GM19455 (cell line): Measurements from ENCODE around the gene TBCD.

Source experiments
- ATAC-seq: cut with Tn5 transposase; IDR thresholded peaks from one replicate; pipeline ENCODE4 v1.9.1; 2021; ENCODE audit not compliant: unreplicated experiment

TBCD gene

DNA sequence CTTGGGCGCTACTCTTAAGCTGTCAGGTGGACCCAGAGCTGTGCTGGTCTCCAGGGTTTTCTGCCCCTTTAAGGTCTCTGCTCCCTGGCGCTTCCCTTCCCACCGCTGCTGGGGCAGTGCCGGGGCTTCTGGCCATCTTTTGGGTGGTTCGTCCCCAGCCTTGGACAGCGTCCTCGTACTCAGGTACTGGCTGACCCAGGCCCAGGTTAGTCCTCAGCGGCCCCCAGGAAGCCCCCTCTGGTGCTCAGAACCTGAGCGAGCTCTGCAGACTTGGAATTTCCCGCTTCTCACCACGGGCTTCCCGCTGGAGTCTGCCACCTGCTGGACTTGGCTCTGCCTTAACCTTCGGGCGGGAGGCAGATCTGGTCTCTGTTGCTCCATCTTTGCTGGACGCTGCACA lies 182.0 kb downstream of the TBCD start:
- ATAC-seq: no peak

DNA sequence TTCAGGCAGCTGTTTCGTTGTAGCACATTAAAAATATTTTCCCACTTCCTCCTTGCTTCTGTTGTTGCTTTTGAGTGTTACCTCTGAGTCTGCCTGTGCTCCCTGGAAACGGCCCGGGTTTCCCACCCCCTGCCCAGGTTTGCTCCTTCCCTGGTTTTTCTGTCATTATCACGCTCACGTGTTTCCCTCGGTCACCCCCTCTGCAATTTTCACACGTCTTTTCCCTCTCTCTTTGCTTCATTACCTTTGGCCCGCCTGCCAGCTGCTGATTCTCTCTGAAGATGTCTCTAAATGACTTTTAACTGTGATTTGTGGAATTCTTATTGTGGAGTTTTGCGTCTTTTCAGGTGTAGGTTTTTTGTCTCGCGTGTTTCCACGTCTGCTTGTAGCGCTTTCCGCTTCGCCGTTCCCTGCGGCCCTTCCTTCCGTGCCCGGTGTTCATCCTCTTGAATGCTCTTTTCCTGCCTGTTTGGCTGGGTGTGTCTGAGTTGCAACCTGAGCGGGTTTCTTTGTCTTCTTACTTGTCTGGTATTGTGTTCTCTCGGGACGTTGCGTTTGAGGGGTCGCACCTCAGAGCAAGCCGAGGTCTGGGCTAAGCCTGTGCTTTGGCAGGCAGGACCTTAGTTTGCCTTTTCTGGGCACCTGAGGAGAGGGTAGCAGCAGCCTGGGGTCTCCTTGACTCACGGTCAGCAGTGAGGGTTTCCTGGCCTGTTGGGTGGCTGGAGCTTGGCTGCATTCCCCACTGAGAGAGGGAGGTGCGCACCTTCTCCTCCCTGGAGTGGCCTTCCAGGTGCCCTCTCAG lies 184.3 kb downstream of the TBCD start:
- ATAC-seq: no peak

DNA sequence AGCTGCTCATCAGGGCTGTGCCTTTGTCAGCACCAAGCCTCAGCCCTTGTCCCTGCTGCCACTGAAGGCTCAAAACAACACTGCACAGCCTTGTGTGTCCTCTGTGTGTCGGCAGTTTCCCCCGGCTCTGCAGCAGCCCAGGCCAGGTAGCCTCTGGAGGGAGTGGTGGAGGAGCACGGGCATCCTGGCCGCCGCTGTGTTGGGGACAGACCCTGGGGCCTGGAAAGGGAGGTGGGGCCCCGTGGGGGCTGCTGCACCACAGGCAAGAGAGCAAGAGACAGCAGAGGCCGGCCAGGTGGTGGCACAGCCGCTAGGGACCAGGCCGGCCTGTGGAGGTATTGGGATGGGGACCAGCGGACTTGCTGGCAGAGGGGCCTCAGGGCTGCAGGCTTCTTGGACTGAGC lies 184.9 kb downstream of the TBCD start:
- ATAC-seq: no peak

- no peak for ATAC-seq
These were observed 185.8 kb downstream of the TBCD start for GRCh38 chr17:82937411-82938371.

GRCh38 chr17:82938486-82938872 lies 186.6 kb downstream of the TBCD start:
- ATAC-seq: no peak

DNA sequence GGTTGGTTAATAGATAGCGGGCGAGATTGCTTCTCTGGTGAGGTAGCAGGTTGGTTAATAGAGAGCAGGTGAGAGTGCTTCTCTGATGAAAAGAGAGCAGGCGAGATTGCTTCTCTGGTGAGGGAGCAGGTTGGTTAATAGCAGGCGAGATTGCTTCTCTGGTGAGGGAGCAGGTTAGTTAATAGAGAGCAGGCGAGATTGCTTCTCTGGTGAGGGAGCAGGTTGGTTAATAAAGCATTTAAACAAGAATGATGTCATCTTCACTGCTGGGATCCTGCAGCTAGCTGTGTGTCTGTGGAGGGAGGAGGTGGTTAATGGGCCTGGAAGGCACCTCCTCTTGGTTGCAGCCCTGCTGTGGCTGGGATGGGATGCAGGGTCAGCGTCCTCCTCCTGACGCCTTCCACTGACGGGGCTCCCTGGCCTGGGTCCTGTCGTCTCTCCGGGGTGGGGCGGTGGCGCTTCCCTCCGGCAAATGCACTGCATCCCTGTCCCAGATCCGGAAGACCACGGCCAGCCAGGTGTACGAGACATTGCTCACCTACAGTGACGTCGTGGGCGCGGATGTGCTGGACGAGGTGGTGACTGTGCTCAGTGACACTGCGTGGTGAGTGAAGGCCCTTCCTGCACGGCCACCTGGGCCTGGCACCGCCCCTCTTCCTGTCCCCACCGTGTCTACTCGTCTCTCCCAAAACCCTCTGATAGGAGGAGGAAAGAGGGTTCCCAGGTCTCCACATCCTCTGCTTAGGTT lies 187.2 kb downstream of the TBCD start:
- no peak for ATAC-seq

DNA sequence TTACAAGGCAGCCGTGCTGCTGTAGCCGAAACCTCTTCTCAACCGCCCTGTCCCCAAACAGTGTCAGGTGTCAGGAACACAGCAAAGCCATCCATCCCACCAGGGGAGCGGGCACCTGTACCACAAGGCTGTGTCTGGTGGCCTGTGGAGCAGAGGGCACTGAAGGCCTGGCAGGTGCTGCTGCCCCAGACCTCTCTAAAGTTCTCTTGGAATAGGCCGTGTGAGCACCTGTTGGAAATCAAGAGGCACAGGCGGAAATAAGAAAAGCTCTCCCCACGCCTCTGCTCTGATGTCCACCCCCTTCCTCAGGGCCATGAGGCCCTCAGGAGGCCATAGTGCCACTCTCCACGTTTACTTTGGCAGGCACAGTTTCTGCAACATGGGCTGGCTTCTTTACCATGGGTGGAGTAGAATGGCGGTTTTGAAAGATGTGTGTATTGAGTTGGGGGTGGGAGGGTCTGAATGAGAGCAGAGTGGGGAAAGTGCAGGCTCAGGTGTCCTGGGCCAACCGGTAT lies 187.8 kb downstream of the TBCD start:
- no peak for ATAC-seq

DNA sequence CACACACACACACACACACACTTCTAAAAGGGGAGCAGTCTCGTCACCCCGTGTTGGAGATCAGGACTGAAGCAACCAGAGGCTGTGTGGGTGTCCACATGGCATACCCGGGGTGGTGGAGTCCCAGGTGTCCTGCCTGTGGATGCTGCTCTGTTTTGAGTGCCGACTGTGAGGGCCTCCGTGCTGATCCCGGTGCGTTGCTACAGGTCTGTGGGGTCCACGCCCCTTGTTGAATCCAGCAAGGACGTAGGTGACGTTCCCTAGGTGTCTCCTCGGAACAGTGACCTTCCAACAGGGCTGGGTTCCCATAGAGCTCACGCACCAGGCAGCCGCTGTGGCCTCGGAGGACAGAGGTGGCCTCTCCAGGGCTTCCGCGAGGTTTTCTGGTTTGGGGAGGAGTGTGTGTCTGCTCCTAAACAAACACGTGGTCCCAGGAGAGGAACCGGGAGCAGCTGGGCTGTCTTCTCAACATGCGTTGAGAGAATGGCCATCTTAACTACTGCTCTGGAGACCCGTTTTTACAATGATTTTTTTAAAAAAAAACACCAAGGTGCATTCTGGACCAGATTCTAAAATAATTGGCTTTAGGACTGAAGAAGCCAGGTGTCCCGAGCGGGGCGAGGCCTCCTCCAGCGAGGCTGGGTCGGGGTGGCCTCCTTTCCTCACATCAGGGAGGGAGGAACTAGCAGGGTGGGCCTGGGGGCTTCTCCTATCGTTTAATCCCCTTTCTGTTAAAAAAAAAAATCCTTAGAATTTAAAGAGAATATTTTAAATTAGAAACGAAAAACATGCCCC lies 188.6 kb downstream of the TBCD start:
- no peak for ATAC-seq

- ATAC-seq: no peak
These were observed 189.4 kb downstream of the TBCD start for GRCh38 chr17:82941021-82942001.

DNA sequence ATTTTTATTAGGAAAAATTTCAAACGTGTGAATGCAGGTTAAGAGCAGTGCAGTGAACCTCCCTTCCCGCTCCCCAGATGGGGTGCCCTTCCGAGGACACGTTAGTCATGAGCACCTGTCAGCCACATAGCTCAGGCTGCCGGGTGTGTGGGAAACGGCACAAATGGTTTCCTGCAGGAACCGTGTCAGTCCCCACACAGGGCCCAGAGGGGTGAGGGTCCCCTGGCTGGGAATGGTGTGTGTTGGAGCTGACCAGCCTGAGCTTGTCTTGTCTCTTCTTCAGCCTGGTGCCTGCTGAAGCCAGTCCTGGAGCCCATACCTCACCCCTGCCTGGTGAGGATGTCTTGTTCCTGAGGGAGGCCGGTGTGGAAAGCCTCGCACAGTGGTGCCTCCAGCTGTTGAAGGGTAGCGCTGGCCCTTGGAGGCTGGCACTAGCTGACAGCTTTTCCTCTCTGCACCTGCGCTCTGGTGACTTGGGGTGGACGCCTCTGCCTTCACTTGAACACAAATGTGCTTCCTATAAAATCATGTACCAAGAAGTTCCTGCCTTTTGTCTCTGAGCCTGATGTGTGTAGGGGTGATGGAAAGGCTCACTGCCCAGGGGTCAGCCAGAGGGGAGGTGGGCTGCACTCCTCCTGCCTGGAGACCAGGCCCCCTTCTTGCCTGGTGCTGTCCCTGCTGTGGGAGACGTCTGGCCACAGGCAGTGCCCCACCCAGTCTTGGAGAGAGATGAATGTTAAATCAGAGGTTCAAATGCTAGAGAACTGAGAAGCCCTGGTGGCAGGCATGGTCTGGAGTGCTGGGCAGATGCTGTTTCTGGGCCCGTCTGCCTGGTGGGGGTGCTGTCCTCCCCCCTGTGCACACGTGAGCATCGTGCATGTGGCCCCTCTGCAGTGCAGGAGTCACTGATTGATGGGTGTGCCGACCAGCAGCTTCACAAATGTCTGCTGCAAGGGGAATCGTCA lies 190.6 kb downstream of the TBCD start:
- no peak for ATAC-seq

DNA sequence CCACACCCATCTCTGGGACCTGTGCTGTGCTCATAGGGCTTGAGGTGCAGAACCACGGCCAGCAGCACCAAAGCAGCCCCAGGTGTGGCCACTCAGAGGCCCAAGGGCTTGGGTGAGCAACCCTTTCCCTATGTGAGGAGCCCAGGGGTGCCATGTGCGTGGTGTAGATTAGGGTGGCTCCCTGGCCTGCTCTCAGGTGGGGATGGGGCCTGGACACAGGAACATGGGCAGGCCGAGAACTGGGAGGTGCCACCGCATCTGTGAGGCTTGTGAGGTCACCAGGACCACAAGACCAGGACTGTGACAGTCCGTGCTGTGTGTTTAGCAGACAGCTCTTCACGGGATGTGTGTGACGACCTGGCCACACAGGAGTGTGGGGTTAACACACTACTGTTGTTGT lies 191.5 kb downstream of the TBCD start:
- ATAC-seq: no peak

GRCh38 chr17:82943751-82944150 lies 191.9 kb downstream of the TBCD start:
- ATAC-seq: no peak

DNA sequence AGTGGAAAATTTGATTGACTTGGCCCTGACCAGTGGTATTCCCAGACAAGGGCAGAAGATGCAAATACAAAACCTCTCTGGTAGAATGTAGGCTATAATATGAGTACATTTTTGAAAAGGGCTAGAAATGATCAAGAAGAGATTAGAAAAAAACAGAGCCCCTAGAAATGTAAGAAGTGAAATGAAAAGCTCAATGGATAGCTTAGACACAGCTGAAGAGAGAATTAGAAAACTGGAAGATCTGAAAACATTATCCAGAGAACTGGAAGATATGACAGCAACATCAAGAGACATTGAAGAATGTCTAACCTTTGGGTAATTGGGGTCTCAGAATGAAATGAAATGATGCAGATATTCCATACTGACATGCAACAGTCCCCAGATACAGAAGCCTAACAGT lies 193.1 kb downstream of the TBCD start:
- ATAC-seq: no peak

DNA sequence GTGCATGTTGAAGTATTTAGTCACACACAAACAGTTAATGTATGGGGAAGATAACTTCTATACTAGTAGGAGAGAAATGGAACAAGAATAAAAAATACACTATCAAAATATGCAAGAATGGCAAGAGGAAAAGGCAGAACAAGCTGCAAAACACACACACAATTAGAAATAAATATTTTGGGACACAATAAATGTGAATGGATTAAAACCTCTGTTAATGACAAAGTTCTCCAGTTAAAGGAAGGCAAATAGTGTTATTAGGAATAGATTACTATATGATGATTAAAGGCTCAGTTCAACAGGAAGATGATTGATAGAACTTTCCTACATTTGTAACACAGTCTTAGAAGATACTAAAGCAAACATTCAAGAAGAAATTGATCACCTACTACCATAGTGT lies 194.2 kb downstream of the TBCD start:
- ATAC-seq: no peak

- no peak for ATAC-seq
These were observed 195.5 kb downstream of the TBCD start for GRCh38 chr17:82947051-82947991.

GRCh38 chr17:82948081-82948511 lies 196.2 kb downstream of the TBCD start:
- no peak for ATAC-seq

GRCh38 chr17:82948957-82949356 lies 197.1 kb downstream of the TBCD start:
- no peak for ATAC-seq
